Mammary epithelial cell (primary cell): Measurements from ENCODE around the gene KCNIP4.

Experiments used
- CTCF ChIP-seq, 2 donors: IDR thresholded peaks in 1 of 2; conservative IDR thresholded peaks in 1 of 2; 2 replicates each; pipeline ENCODE4 v1.5.1; 2011 to 2012; ENCODE audit warnings: inconsistent platforms in 2 of 2, low read length in 2 of 2, mild to moderate bottlenecking in 2 of 2, control low read depth in 1 of 2, low read depth in 1 of 2; ENCODE audit not compliant: insufficient read depth in 1 of 2; ENCODE audit errors: extremely low read depth in 1 of 2
- EZH2 ChIP-seq: IDR thresholded peaks from 2 replicates; pipeline ENCODE4 v1.6.1; 2012; ENCODE audit warnings: low read length, inconsistent platforms, borderline replicate concordance

DNA sequence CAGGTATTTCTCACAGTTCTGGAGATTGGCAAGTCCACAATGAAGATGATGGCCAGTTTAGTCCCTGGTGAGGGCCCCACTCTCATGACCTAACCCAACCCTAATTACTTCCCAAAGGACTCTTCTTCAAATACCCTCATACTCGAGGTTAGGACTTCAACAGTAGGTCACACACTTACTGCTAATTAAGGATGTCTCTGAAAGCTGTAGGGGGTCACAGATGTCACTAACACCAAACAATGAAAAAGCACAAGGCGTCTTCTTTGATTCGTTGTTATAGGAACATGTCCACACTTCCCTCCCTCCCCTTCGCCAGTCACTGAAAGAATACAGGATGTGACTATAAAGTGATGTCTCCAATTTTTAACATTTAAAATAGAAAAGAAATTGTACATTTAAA, 938.6 kb downstream of the KCNIP4 start:
- TF ChIP-seq CTCF (conservative IDR thresholded peaks at IDR 0.05 in 1 of 2, IDR thresholded peaks at IDR 0.05 in 1 of 2; ENCODE audit: extremely low read depth in 1 of 2, insufficient read depth in 1 of 2, low read depth in 1 of 2, low read length in 2 of 2) (no peak), EZH2 (no peak)
